ENCODE measurements around the gene SUGCT.

Gene SUGCT

GRCh38 chr7:40899636-40900507 is 765.1 kb downstream of the SUGCT start:
- DNase-seq (ENCODE audit: low read depth, low spot score) = no peak

GRCh38 chr7:40903872-40904271 is 769.1 kb downstream of the SUGCT start:
- DNase-seq (ENCODE audit: low read depth, low spot score) = no peak

GRCh38 chr7:40907286-40907685 is 772.5 kb downstream of the SUGCT start:
- DNase-seq (ENCODE audit: low read depth, low spot score) = no peak

- DNase-seq (ENCODE audit: low read depth, low spot score) = no peak
Observed at GRCh38 chr7:40909346-40909980, 774.7 kb downstream of the SUGCT start.
